OCI-LY3 (cell line): ENCODE results near the gene CDC37.

ENCODE experiments used
- H2AFZ ChIP-seq: fragments of 200-600, 300-600 bp; shearing (Covaris generic); 2 replicates; pipeline ENCODE4 v1.6.0; 2014; ENCODE audit warnings: antibody characterized with exemption, low read depth, low read length
- H3K27ac ChIP-seq: fragments of 200-600, 300-600 bp; sonication (generic); 2 replicates; pipeline ENCODE4 v1.5.1; 2014; ENCODE audit warnings: mild to moderate bottlenecking, low read length, moderate library complexity, mixed read lengths
- H3K27me3 ChIP-seq: fragments of 200-600, 300-600 bp; sonication (generic); 2 replicates; pipeline ENCODE4 v1.6.1; 2014; ENCODE audit warnings: low read depth, low read length, mixed read lengths
- H3K36me3 ChIP-seq: fragments of 200-600, 300-600 bp; sonication (generic); replicated peaks from 2 replicates; pipeline ENCODE3; 2014; ENCODE audit warnings: low read depth, low read length, mixed read lengths
- H3K4me1 ChIP-seq: fragments of 300-600, 200-600 bp; sonication (generic); 2 replicates; pipeline ENCODE4 v1.6.1; 2014; ENCODE audit warnings: low read length, mixed read lengths
- H3K4me2 ChIP-seq: fragments of 200-600, 300-600 bp; sonication (generic); 2 replicates; pipeline ENCODE4 v1.6.1; 2014; ENCODE audit warnings: low read length, mixed read lengths
- H3K4me3 ChIP-seq: fragments of 300-600, 200-600 bp; sonication (generic); 2 replicates; pipeline ENCODE4 v1.5.1; 2014; ENCODE audit warnings: antibody characterized with exemption, mild to moderate bottlenecking, low read length, moderate library complexity
- H3K79me2 ChIP-seq: fragments of 300-600, 200-600 bp; shearing (Covaris generic); 2 replicates; pipeline ENCODE4 v1.6.1; 2014; ENCODE audit warnings: mild to moderate bottlenecking, low read length, mixed read lengths
- H3K9ac ChIP-seq: fragments of 300-600, 200-600 bp; shearing (Covaris generic); 2 replicates; pipeline ENCODE4 v1.6.0; 2014; ENCODE audit warnings: mild to moderate bottlenecking, low read length, moderate library complexity
- H3K9me3 ChIP-seq: fragments of 200-600, 300-600 bp; shearing (Covaris generic); 2 replicates; pipeline ENCODE4 v1.6.1; 2014; ENCODE audit warnings: low read length, mixed read lengths; ENCODE audit not compliant: insufficient read depth
- H4K20me1 ChIP-seq: fragments of 200-600, 300-600 bp; sonication (generic); 2 replicates; pipeline ENCODE4 v1.6.1; 2016; ENCODE audit warnings: low read length, mixed read lengths; ENCODE audit not compliant: insufficient read depth
- CTCF ChIP-seq: fragments of 200-600, 300-600 bp; sonication (generic); IDR thresholded peaks from 2 replicates; pipeline ENCODE4 v1.5.1; 2014; ENCODE audit warnings: antibody characterized with exemption, low read length, low read depth
- EZH2phosphoT487 ChIP-seq: fragments of 200-600 bp; shearing (Covaris generic); IDR thresholded peaks from 2 replicates; pipeline ENCODE4 v1.6.1; 2018; ENCODE audit warnings: antibody characterized with exemption, mixed run types, low read depth

The CDC37 gene

GRCh38 chr19:10395917-10396316 is 7.4 kb downstream of the CDC37 start:
- H3K36me3 ChIP-seq: peaks cover 36% of the 10 kb centered on the region
- peaks cover 21% of the 10 kb centered on the region for H4K20me1 ChIP-seq
- TF ChIP-seq EZH2phosphoT487 (no peak), CTCF (no peak)

DNA sequence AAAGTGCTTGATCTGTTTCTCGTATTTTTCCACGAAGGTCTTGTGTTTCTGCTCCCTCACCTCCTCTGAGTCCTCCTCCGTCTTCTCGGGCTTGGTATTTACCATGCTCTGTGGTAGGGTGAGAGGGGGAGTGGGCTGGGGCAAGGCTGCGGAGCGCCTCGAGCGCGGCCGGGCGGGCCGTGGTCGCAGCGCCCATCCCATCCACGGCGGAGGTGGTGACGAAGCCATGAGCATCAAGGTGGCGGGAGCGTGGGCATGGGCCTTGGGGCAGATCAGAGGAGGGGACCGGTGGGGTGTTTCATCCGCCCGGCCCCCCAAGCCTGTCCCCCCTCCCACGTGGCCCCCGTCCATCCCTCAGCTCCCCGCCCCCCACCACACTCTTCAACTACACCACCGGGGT is 7.9 kb downstream of the CDC37 start:
- H3K9ac ChIP-seq: no peak overlapping the region
- H3K27ac ChIP-seq: no peak overlapping the region
- no peaks in the 10 kb centered on the region for H3K9me3 ChIP-seq
- H3K79me2 ChIP-seq: peaks cover 39% of the 10 kb centered on the region
- peaks cover 19% of the 10 kb centered on the region for H4K20me1 ChIP-seq
- no peak overlapping the region for H3K4me3 ChIP-seq
- peaks cover 35% of the 10 kb centered on the region for H3K36me3 ChIP-seq
- H3K4me1 ChIP-seq: no peaks in the 10 kb centered on the region
- H2AFZ ChIP-seq: no peak overlapping the region
- H3K27me3 ChIP-seq: no peaks in the 10 kb centered on the region
- TF ChIP-seq EZH2phosphoT487: no peak
- TF ChIP-seq CTCF: no peak
- H3K4me2 ChIP-seq: no peak overlapping the region

More at GRCh38 chr19:10395917-10396316, 7.4 kb downstream of the CDC37 start:
- Histone ChIP-seq H2AFZ (no peak overlapping the region), H3K9ac (no peak overlapping the region), H3K4me2 (no peak overlapping the region), H3K27ac (no peak overlapping the region), H3K79me2 (peaks cover 44% of the 10 kb centered on the region), H3K27me3 (no peaks in the 10 kb centered on the region), H3K4me3 (no peak overlapping the region), H3K9me3 (no peaks in the 10 kb centered on the region), H3K4me1 (0 out of 2 replicates have a peak, but pooled peaks cover under 1% of the 10 kb centered on the region)

- TF ChIP-seq EZH2phosphoT487 (no peak), CTCF (no peak)
- H3K36me3 ChIP-seq: peaks cover 35% of the 10 kb centered on the region
- H3K27ac ChIP-seq: no peak overlapping the region
- no peaks in the 10 kb centered on the region for H3K27me3 ChIP-seq
- H4K20me1 ChIP-seq: peaks cover 17% of the 10 kb centered on the region
- H3K79me2 ChIP-seq: peaks cover 35% of the 10 kb centered on the region
- no peak overlapping the region for H3K4me2 ChIP-seq
- no peak overlapping the region for H3K4me3 ChIP-seq
- no peaks in the 10 kb centered on the region for H3K9me3 ChIP-seq
- no peak overlapping the region for H3K9ac ChIP-seq
- no peak overlapping the region for H2AFZ ChIP-seq
- no peaks in the 10 kb centered on the region for H3K4me1 ChIP-seq
These were observed 8.3 kb downstream of the CDC37 start for GRCh38 chr19:10395003-10395402.

DNA sequence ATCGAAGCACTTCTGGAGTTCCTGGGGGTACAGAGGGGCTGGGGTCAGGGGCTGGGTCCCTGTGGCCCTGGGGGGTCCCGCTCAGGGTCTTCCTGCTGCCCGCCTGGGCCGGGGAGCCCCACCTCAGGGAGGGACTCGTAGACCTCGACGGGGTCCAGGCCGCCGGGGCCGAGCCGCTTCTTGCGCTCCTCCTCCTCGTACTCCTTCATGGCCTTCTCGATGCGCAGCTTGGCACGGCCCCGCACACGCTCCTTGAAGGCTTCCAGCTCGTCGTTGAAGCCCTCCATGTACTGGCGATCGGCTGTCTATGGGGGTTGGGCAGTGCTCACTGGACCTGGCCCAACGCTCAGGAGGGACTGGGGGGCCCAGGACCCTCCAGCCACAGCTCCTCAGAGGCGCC is 10.2 kb downstream of the CDC37 start:
- H3K9me3 ChIP-seq: no peaks in the 10 kb centered on the region
- no peaks in the 10 kb centered on the region for H3K27me3 ChIP-seq
- peaks cover 3% of the 10 kb centered on the region; the same call in 1 of the 2 replicates for H3K4me1 ChIP-seq
- no peak overlapping the region for H3K27ac ChIP-seq
- peaks cover 8% of the 10 kb centered on the region for H4K20me1 ChIP-seq
- H3K4me3 ChIP-seq: no peak overlapping the region
- H3K79me2 ChIP-seq: peaks cover 16% of the 10 kb centered on the region
- H2AFZ ChIP-seq: no peak overlapping the region
- no peak overlapping the region for H3K4me2 ChIP-seq
- H3K9ac ChIP-seq: no peak overlapping the region
- TF ChIP-seq CTCF: no peak
- TF ChIP-seq EZH2phosphoT487: no peak
- H3K36me3 ChIP-seq: peaks cover 30% of the 10 kb centered on the region
